ENCODE results near the gene NFYC.
A peak's percentile ranks its signal among the peaks of the same experiment; 100 is the strongest.

NFYC gene

DNA sequence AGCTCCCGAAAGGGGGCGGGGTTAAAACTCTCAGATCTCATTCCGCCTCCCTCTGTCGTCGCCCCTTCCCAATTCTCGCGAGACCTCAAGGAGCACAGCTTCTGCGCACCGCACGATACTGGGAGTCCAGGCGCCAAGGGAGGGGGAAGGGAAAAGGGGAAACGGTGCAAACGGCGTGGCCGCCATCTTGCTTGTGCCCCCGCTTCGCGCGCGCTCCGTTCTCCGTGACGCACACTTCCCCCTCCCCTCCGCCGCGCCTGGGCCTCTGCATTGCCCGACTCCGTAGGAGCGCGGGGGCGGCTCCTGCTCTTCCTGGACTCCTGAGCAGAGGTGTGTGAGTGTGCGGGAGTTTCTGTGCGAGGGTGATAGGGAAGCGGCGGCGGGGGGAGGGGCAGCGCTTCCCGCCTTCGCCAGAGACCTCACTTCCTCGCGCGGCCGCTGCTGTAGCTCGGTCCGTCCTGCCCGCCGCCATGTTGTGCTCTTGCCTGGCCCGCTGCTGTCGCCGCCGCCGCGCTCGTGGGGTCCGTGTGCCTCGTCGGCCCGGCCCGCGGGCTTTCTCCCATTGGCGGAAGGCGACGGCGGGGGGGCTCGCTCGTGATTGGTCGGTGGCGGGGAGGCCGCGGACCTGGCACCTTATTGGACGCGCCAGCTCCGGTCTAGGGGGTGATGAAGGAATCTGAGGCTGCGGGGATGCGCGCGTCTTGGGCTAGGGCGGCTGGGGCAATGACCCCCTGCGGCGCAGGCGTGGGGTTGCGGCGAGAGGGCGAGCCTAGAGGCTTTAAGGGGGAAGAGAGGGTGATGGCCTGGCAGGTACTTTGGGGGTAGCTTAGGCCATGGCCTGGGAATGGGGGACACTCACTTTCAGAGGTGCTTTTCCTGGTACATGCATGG is at the start of gene NFYC:
TSS of gene NFYC (plus strand) at position 167 of the 891 bp plus-strand sequence. CDS start 47,140 bp downstream, outside the sequence.
- peak; percentile 98 for DNase-seq

DNA sequence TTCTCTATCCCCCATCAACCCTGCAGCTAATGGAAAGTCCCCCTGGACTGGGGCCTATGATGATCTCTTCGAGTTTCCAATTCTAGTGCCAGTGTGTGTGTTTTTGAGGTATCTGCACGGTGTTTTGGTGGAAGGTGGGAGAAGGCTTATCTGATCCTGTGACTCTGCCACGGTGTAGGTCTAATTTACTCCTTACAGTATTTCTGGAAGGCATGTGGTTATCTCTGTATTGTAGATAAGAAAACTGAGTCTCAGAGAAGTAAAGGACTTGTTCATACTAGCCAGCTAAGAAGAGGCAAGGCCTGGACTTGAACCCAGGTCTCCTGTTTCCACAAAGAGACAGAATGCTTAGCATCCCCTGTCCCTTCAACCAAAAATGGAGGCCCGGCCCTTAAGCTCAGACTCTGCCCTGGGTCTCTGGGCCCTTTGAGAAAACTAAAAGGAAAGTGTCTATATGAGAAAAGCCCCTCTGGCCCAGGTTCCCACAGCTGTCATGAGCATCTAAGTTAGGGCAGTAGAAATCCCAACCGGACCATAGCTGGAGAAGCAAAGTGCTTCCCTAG is 46.3 kb upstream of the NFYC start:
- no peak for DNase-seq

GRCh38 chr1:40646315-40646714 is 45.2 kb upstream of the NFYC start:
- no peak for DNase-seq

- DNase-seq = no peak
Observed at GRCh38 chr1:40648200-40648599, 43.3 kb upstream of the NFYC start.

DNA sequence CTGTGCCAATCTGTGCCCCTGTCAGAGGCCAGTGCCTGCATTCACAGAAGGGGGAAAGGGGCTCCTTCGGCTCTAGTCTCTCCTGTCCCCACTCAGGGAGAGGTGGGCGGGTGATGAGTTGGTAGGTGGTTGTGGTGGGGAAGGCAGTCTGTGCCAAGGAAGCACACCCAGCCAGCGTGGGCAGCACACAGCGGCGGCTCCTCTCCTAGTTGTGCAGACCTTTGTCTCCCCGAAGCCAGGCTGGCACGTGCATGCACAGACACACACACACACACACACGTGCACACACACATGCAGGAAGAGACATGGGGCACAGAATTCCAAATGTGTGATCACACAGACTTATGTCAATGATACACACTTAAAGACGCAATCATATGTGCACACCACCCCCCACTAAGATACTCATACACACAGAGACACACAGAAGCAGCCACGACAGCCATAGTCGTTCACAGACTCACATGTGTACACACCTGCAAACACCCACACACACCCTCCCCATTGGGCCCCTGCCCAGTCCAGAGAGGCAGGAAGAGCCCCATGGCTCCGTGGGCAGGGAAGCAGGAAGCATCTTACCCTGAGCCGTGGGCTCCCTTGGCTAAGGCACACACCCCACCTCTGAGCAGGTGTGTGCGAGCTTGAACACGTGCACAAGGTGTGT is 42.4 kb upstream of the NFYC start:
- no peak for DNase-seq

DNA sequence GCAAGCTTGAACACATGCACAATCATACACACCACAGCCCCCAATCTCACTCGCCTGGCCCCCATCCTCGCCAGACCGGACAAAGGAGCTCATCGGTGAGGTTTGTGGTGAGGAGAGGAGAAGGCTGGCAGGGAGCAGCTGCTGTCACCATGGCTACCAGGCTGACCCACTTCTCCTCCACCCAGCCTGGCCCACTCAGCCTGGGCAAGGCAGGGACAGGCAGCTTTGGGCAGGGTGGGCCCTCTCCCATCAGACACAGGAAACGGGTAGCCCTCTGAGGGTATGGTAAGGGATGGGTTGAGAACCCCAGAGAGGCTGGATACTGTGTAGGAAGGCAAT is 41.9 kb upstream of the NFYC start:
- DNase-seq = no peak

DNA sequence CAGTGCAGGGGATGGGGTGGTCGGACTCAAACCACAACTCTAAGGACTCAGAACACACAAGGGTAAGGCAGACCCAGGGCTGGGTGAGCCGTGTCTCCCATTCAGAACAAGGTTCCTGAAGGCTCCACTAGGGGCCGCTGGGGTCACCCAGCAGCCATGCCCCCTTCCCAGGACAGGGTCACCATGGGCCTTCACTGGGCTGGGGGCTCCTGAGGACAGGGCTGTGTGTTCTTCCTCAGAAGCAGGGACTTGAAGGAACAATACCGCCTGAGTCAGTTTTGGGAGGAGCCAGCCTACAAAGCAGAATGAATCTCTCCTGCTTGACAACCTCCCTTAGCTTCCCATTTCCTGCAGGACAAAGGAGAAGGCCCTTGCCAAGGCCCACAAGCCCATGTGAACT is 41.4 kb upstream of the NFYC start:
- DNase-seq = peak; percentile 7

GRCh38 chr1:40651138-40651857 is 40.2 kb upstream of the NFYC start:
- no peak for DNase-seq

GRCh38 chr1:40652468-40652867 is 39.0 kb upstream of the NFYC start:
- DNase-seq = no peak

GRCh38 chr1:40652979-40653378 is 38.5 kb upstream of the NFYC start:
- DNase-seq = no peak

GRCh38 chr1:40653851-40654537 is 37.5 kb upstream of the NFYC start:
- DNase-seq = no peak

DNA sequence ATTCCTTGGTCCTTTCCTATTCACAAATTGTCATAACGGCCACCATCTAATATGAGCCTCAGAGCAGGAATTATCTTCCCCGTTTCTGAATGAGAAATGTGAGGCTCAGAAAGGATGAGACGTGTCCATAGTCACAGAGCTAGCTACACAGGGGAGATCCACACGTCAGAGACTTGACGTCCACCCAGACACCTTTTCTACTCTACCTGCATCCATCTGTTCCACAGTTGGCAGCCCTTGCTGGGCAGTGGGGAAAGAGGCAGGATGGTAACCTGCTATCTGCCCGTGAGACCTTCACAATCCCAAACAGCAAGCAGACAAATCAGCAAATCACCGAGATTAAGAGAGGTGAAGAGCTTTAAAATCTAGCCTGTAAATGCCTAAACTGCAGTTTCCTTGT is 34.5 kb upstream of the NFYC start:
- DNase-seq = no peak

GRCh38 chr1:40658751-40659648 is 32.5 kb upstream of the NFYC start:
- DNase-seq = no peak

GRCh38 chr1:40659649-40659947 is 31.9 kb upstream of the NFYC start:
- no peak for DNase-seq

- no peak for DNase-seq
Observed at GRCh38 chr1:40661678-40662077, 29.8 kb upstream of the NFYC start.

GRCh38 chr1:40662151-40662550 is 29.4 kb upstream of the NFYC start:
- DNase-seq = no peak

GRCh38 chr1:40662864-40663263 is 28.6 kb upstream of the NFYC start:
- DNase-seq = peak; percentile 41

- no peak for DNase-seq
Observed at GRCh38 chr1:40663324-40664166, 28.0 kb upstream of the NFYC start.

DNA sequence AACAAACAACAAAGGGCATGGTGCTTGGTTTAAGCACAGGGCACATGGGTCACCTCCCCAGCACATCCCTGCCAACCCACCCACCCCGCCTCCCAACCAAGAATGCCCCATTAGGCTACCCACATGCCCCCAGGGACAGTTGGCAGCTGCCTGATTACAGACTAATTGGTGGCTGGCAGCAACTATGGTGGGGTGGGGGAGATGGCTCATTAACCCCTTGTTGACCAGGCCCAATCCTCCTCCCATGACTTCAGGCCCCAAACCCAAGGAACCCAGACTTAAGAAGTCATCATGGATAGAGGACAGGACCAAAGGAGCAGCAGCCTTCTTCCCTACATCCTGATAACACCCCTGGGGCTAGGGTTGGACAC is 27.4 kb upstream of the NFYC start:
- no peak for DNase-seq

GRCh38 chr1:40664791-40665190 is 26.7 kb upstream of the NFYC start:
- DNase-seq = no peak
